GM18861 (cell line): Measurements from ENCODE around the gene RIF1.

Experiments
- ATAC-seq: cut with Tn5 transposase; IDR thresholded peaks from one replicate; pipeline ENCODE4 v1.9.1; 2021; ENCODE audit not compliant: unreplicated experiment

Gene RIF1

DNA sequence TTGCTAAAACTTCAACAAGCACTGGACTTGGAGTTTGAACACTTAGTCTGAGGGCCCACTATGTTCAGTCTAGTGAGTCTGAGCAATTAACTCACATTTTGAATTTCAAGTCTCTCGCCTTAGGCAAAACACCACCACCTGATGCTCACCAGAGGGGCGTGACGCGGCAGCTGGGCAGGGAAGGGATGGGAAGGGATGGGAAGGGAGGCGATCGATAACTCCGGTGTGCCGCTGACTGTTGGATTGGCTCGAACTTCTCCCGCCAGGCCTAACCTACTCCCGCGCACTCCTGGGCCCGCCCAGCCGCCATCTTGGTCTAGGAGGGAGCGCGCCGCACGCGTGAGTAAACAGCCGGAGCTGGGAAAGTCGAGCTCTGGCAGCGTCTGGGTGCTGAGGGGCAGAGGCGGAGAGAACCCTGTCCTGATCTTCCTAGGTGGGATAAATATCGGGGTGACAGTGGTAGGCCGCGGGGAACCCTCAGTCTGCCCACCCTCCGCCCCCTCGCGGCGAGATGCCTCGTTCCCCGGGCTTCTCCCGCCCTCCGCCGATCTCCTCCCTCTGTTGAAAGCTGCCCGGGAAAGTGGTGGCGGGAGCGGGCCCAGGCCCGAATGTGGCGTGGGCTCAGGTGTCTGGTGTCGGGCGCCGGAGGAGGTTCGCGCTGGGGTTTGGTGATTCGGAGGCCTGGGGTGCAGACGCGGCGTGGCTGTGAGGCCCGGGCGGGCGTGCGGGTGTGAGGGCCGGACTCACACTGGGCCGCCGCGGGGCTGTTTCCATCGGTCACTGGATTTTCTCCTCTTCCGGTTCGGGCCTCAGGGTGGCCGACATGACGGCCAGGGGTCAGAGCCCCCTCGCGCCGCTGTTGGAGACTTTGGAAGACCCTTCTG is at the start of gene RIF1:
RIF1 (plus strand) TSS at position 302 of the 884 bp plus-strand sequence; CDS start at position 824, 522 bp downstream.
- peak; percentile 86 for ATAC-seq

GRCh38 chr2:151361674-151362370 is 47.9 kb upstream of the RIF1 start:
- no peak for ATAC-seq

- ATAC-seq, result peak; percentile 57
Observed at GRCh38 chr2:151363709-151364108, 46.0 kb upstream of the RIF1 start.

DNA sequence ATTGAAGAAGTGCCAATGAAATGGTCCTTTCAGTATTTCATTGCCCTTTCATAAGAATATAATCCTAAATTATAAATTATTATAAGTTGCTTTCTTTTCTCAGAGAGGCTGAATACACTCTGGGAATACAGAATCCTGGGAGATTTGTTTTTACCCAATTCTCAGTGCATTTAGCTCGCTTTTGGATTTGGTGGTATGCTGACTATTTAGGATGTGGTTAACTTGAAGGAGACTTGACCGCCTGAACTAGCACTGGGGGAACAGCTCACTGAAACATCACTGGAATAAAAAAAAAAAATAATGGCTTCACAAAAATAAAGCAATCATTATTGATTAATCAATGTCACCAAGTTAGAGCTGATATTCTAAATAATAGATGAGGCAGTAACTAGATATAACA is 42.1 kb upstream of the RIF1 start:
- no peak for ATAC-seq

GRCh38 chr2:151374436-151374835 is 35.3 kb upstream of the RIF1 start:
- ATAC-seq, result peak; percentile 100

GRCh38 chr2:151379169-151379568 is 30.5 kb upstream of the RIF1 start:
- ATAC-seq, result no peak

- no peak for ATAC-seq
Observed at GRCh38 chr2:151380580-151381235, 29.0 kb upstream of the RIF1 start.

- ATAC-seq, result no peak
Observed at GRCh38 chr2:151381266-151381665, 28.4 kb upstream of the RIF1 start.

DNA sequence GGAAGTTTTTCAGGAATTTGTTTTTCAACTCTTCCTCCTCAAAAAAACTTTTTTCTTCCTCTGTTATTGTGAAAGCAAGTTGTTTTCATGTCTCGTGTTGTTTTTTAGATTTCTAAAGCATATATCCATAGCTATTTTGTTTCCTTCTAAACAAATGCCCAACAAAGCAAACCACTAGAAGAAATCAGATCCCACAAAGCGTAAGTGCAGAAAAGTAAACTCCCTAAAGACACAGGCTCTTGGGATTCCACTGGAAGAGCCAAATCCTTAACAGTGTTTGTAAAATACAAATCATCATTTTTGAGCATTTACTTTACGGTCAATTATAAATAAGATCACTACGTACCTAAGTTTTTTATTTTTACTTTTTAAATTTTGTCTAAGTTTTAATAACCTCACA is 21.7 kb upstream of the RIF1 start:
- ATAC-seq, result no peak

GRCh38 chr2:151391436-151391835 is 18.3 kb upstream of the RIF1 start:
- no peak for ATAC-seq

- no peak for ATAC-seq
Observed at GRCh38 chr2:151394509-151394908, 15.2 kb upstream of the RIF1 start.

DNA sequence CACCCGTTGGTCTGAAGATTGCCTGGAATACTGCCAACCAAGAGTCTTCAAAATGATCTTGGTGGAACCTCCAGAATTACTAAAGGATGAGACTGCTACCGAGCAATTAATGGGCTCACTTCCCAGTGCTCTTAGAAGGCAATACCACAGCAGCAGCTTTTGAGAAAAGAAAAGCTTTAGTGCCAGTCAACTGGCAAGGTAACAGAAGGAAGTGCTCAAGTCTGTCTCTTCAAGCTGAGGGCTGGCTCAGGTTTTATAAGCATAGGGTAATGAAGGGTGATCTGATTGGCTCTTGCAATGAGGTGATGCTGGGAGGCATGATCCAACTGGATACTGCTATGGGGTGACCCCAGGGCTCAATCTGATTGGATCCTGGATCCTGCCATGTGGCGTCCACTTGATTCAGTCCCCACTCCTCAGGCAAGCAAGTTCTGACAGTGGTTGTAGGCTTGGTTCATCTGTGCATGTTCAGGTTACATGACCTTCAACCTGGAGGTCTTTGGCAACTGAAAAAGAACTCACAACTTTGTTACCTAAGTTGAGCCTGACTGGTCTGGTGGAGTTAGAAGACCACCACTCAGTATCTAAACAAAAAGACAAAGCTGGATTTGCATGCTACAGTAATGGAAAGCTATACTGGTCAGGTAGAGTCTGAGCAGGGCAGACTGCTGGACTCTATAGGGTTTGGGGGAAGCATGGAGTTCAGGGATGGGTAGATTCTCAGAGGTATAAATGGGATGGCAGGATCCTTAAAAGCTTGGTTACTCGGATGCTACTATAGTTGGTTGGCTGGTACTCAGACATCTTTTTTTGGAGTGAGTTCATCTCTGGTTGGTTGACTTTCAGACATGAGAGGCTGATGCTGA is 14.0 kb upstream of the RIF1 start:
- no peak for ATAC-seq

DNA sequence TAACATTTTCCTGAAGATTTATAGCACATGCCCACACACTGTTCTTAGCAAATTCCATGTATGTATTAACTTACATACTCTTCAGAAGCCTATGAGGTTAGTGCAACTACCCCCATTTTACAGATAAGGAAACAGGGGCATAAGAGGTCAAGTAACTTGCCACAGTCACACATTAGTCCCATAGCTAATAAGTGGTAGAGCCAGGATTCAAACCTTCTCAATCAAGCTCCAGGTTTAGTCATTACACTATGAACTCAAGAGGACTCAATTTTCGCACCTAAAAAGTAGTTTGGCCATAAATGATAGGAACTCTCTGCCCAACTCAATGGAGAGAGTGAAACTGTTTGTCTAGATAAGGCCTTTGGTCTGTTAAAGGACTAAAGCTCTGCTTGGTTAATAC is 9.7 kb upstream of the RIF1 start:
- no peak for ATAC-seq

DNA sequence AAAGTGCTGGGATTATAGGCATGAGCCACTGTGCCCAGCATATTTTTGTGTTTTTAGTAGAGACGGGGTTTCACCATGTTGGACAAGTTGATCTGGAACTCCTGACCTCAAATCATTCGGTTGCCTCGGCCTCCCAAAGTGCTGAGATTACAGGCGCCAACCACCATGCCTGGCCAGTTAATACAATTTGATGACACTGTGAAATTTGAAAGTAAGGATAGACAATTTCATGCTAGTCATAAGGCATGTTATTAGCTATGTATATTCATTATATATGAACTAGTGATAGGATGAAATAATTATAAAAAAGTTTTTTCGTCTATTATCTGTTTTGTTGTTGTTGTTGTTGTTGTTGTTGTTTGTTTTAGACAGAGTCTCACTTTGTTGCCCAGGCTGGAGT is 8.6 kb upstream of the RIF1 start:
- ATAC-seq, result no peak

DNA sequence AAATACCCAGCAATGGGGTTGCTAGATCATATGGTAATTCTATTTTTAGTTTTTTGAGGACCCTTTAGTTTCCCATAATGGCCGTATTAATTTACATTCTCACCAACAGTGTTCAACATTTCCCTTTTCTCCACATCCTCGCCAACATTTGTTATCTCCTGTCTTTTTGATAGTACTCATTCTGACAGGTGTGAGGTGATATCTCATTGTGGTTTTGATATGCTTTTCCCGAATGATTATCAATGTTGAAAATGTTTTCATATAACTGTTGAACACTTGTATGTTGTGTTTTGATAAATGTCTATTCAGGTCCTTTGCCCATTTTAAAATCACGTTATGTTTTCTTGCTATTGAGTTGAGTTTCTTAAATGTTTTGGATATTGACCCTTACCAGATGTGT is 5.8 kb upstream of the RIF1 start:
- no peak for ATAC-seq

GRCh38 chr2:151405376-151405775 is 4.3 kb upstream of the RIF1 start:
- ATAC-seq, result no peak

- no peak for ATAC-seq
Observed at GRCh38 chr2:151407281-151407680, 2.4 kb upstream of the RIF1 start.

DNA sequence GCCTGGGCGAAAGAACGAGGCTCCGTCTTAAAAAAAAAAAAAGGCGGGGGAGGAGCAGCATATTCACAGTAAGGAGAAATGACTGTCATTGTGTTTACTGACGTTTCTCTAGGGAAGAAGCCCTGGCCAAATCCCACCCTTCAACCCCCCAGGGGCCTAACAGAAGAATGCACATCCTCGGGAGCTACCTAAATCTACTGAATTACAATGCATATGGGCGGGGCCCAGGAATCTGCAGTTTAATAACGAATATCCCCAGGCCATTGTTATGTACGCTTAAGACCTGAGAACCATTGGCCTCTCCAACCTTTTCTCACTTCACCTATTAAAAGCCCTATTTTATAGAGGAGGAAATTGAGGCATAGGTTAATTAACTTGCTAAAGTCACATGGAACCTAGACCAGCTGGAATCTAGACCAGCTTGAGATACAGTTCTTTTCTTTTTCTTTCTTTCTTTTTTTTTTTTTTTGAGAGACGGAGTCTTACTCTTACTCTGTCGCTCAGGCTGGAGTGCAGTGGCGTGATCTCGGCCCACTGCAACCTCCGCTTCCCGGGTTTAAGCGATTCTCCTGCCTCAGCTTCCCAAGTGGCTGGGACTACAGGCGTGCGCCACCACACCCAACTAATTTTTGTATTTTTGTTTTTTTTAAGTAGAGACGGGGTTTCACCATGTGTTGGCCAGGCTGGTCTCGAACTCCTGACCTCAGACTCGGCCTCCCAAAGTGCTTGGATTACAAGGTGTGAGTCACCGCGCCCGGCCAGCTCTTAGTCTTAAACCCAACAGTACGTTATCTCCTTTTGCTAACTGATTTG is 708 bp upstream of the RIF1 start:
- ATAC-seq, result no peak

DNA sequence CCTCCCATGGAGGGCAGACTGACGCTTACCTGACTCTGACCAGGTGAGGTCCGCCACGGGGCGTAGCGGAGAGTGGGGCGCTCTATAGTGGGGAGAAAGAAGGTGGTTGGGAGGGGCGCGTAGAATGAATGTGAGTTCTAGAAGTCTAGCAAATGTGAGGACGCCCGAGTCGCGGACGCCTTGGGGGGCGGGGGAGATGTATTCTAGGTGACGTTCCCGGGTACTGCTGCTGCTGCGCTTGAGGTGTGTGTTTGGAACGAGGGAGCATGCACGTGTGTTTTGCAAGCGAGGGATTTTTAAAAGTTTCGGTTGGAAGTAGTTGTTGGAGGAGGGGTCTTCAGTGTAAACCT is 758 bp downstream of the RIF1 start:
- ATAC-seq, result peak; percentile 19

DNA sequence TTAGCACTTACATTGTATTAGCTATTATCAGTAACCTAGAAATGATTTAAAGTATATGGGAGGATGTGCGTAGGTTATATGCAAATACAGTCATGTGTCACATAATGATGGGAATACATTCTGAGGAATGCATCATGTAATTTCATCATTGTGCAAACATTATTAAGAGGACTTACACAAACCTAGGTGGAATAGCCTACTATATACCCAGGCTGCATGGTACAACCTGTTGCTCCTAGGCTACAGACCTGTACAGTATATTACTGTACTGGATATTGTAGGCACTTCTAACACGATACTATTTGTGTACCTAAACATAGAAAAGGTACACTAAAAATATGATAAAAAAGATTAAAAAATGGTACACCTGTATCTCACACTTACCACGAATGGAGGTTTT is 7.9 kb downstream of the RIF1 start:
- no peak for ATAC-seq
